Activated B cell treated with CpG ODN at 0.5 μM for 24 hours (primary cell): ENCODE measurements around the gene CPNE7. TPM values are rescaled to one million over a fixed set of nuclear protein-coding genes. Genes with fewer than 3 reads are reported as not detected.
A peak's percentile ranks its signal among the peaks of the same experiment; 100 is the strongest.

ENCODE experiments used
- ATAC-seq: fragments of 200-7000 bp; cut with Tn5 transposase; one replicate; pipeline ENCODE4 v1.10.0; 2021; ENCODE audit warnings: low read depth, mild to moderate bottlenecking, moderate library complexity
- CTCF ChIA-PET: fragments of 350-600 bp; sonication (Branson Sonifier 250); formaldehyde crosslinking; loops from one replicate; lab custom pipeline; 2021; ENCODE audit warnings: antibody characterized with exemption; lab: Charles Lee
- POLR2A ChIA-PET: fragments of 350-600 bp; sonication (Branson Sonifier 250); formaldehyde crosslinking; loops from one replicate; lab custom pipeline; 2021; ENCODE audit warnings: antibody characterized with exemption; lab: Charles Lee
- DNase-seq: peaks from one replicate; pipeline ENCODE4 v3.0.0; 2022
- H3K27ac Mint-ChIP-seq: one replicate; pipeline ENCODE4 v1.8.0; 2020; ENCODE audit warnings: mixed read lengths
- H3K27me3 Mint-ChIP-seq: one replicate; pipeline ENCODE4 v1.8.0; 2021; ENCODE audit warnings: mixed read lengths
- H3K36me3 Mint-ChIP-seq: one replicate; pipeline ENCODE4 v1.8.0; 2021; ENCODE audit warnings: low read depth, mixed read lengths
- H3K4me1 Mint-ChIP-seq: one replicate; pipeline ENCODE4 v1.8.0; 2021; ENCODE audit warnings: mixed read lengths
- H3K4me3 Mint-ChIP-seq: one replicate; pipeline ENCODE4 v1.8.0; 2020; ENCODE audit warnings: mild to moderate bottlenecking, mixed read lengths
- H3K9me3 Mint-ChIP-seq: one replicate; pipeline ENCODE4 v1.8.0; 2020; ENCODE audit warnings: mixed read lengths
- intact Hi-C: fragments of 100-400 bp; cut with micrococcal nuclease; formaldehyde crosslinking; loops from one replicate; pipeline ENCODE4 v1.15.1; 2024
- total RNA-seq: library from RNA; stranded (reverse); gene quantifications from 2 replicates; pipeline ENCODE4 v1.2.3, GENCODE V29; 2022
- TF ChIP-seq, protein P1 (sequence below): fragments of 200-600 bp; IDR thresholded peaks from one replicate; pipeline ENCODE4 v1.8.0; 2022; ENCODE audit warnings: antibody characterized with exemption, mild to moderate bottlenecking

The CPNE7 gene
- total RNA-seq, 1 donor from 2014 or later: 2.0 TPM

DNA sequence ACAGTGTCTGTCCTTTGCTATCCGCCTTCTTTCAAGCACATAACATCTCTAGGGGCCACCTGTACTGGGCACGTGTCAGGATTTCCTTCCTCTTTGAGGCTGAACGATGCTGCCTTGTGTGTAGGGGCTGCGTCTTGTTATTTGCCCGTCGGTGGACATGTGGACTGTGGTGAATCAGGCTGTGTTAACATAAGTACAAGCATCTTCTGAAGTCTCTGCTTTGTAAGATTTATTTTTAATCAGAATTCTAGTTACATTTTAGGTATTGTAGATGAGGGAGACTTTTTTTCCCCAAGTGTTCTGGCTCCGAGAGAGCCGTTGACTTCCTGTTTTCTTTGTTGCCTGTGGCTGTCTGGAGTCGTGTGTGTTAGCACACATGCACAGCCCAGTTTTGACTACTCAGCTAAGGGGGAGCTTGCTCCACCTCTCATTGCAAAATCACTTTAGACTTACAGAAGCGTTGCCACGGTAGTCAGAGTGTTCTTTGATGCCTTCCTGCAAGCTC, 41.3 kb upstream of the CPNE7 start:
- CTCF ChIA-PET: no interaction called here
- POLR2A ChIA-PET: interaction anchor here (0.6 to 1.8 kb wide), 4 partner anchors 26 to 567 kb away, joined by 3 to 9 read pairs (median 5); partner anchors contain the start of gene SPG7
- H3K27ac Mint-ChIP-seq: peak overlapping the region; percentile 62
- peak overlapping the region; percentile 68 for H3K4me3 Mint-ChIP-seq
- no peaks in the 10 kb centered on the region for H3K9me3 Mint-ChIP-seq
- H3K4me1 Mint-ChIP-seq: peaks cover 22% of the 10 kb centered on the region
- intact Hi-C loops: loop anchor here (1.0 kb wide), 2 partner anchors 23 to 26 kb away; partner anchors contain the start of gene SPG7
- ATAC-seq (peak; percentile 91), DNase-seq (peak; percentile 21)
- TF ChIP-seq, protein P1, sequence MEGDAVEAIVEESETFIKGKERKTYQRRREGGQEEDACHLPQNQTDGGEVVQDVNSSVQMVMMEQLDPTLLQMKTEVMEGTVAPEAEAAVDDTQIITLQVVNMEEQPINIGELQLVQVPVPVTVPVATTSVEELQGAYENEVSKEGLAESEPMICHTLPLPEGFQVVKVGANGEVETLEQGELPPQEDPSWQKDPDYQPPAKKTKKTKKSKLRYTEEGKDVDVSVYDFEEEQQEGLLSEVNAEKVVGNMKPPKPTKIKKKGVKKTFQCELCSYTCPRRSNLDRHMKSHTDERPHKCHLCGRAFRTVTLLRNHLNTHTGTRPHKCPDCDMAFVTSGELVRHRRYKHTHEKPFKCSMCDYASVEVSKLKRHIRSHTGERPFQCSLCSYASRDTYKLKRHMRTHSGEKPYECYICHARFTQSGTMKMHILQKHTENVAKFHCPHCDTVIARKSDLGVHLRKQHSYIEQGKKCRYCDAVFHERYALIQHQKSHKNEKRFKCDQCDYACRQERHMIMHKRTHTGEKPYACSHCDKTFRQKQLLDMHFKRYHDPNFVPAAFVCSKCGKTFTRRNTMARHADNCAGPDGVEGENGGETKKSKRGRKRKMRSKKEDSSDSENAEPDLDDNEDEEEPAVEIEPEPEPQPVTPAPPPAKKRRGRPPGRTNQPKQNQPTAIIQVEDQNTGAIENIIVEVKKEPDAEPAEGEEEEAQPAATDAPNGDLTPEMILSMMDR: no peak
- H3K27me3 Mint-ChIP-seq: no peaks in the 10 kb centered on the region
- H3K36me3 Mint-ChIP-seq: peaks cover 53% of the 10 kb centered on the region

DNA sequence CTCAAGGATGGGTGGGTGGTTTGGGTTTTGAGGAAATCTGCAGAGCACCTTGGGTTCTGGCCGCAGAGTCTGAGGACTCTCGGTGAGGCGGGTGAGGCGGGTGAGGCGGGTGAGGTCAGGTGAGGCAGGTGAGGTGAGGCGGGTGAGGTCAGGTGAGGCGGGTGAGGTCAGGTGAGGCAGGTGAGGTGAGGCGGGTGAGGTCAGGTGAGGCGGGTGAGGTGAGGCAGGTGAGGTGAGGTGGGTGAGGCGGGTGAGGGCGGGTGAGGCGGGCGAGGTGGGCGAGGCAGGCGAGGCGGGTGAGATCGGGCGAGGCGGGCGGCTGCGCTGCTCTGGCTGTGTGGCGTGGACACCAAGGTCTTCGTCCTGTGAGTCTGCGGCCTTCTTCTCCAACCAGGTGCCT, 39.2 kb upstream of the CPNE7 start:
- ChIA-PET POLR2A (no interaction called here), CTCF (no interaction called here)
- H3K4me1 Mint-ChIP-seq: peaks cover 22% of the 10 kb centered on the region
- intact Hi-C loops: no loop called here
- no peak for ATAC-seq
- DNase-seq: no peak
- TF ChIP-seq, protein P1: no peak
- H3K4me3 Mint-ChIP-seq: no peak overlapping the region
- no peaks in the 10 kb centered on the region for H3K27me3 Mint-ChIP-seq
- peaks cover 47% of the 10 kb centered on the region for H3K36me3 Mint-ChIP-seq
- no peaks in the 10 kb centered on the region for H3K9me3 Mint-ChIP-seq
- no peak overlapping the region for H3K27ac Mint-ChIP-seq

GRCh38 chr16:89536886-89537548, 38.5 kb upstream of the CPNE7 start:
- Mint-ChIP-seq H3K9me3 (no peaks in the 10 kb centered on the region), H3K27ac (no peak overlapping the region), H3K36me3 (peaks cover 46% of the 10 kb centered on the region), H3K4me3 (no peak overlapping the region), H3K4me1 (peaks cover 22% of the 10 kb centered on the region), H3K27me3 (no peaks in the 10 kb centered on the region)
- intact Hi-C loops: no loop called here
- ATAC-seq (no peak), DNase-seq (no peak)
- CTCF ChIA-PET: no interaction called here
- TF ChIP-seq, protein P1: no peak
- POLR2A ChIA-PET: no interaction called here

DNA sequence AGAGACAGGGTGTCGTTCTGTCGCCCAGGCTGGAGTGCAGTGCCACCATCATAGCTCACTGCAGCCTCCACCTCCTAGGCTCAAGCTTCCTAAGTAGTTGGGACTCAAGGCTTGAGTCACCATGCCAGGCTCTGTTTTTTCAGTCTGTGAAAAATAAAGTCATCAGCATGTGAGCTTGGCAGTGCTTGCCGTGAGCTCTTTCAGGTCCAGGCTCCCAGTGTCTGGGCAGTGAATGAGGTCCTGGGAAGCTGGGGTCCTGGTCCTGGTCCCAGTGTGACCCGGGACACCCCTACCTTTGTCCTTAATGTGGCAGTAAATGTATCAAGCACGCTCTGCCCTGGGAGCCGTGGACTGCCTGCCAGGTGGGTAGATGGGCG, 38.0 kb upstream of the CPNE7 start:
- Mint-ChIP-seq H3K4me3 (no peak overlapping the region), H3K4me1 (peaks cover 22% of the 10 kb centered on the region), H3K9me3 (no peaks in the 10 kb centered on the region), H3K27ac (no peak overlapping the region), H3K27me3 (no peaks in the 10 kb centered on the region), H3K36me3 (peaks cover 48% of the 10 kb centered on the region)
- intact Hi-C loops: no loop called here
- TF ChIP-seq, protein P1: no peak
- POLR2A ChIA-PET: no interaction called here
- CTCF ChIA-PET: no interaction called here
- ATAC-seq (no peak), DNase-seq (no peak)

DNA sequence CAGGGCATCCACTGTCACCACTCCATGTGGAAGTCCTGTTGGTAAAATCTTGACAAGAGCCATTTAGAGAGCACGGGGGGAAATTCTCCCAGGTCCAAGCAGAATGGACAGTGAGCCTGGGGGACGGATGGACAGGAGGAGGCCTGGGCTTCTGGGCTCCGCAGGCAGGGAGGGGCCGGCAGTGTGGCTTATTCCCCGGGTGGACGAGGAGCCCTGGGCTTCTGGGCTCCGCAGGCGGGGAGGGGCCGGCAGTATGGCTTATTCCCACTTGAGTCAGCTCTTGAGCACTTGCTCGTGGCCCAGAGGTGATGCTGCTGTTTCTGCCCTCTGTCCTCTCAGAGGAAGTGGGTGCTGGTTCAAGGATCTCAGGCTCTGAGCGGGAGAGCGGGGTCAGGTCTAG, 37.3 kb upstream of the CPNE7 start:
- POLR2A ChIA-PET: no interaction called here
- DNase-seq: no peak
- H3K9me3 Mint-ChIP-seq: no peaks in the 10 kb centered on the region
- CTCF ChIA-PET: no interaction called here
- TF ChIP-seq, protein P1: no peak
- no peak overlapping the region for H3K27ac Mint-ChIP-seq
- intact Hi-C loops: no loop called here
- H3K36me3 Mint-ChIP-seq: peaks cover 43% of the 10 kb centered on the region
- no peak for ATAC-seq
- peaks cover 22% of the 10 kb centered on the region for H3K4me1 Mint-ChIP-seq
- no peaks in the 10 kb centered on the region for H3K27me3 Mint-ChIP-seq
- H3K4me3 Mint-ChIP-seq: no peak overlapping the region
